B cell (primary cell): Measurements from ENCODE around the gene GOLGB1. TPM values are rescaled to one million over a fixed set of nuclear protein-coding genes. Genes with fewer than 3 reads are reported as not detected.

Experiments used
- ATAC-seq: fragments of 200-7000 bp; cut with Tn5 transposase; one replicate; pipeline ENCODE4 v1.10.0; 2021; ENCODE audit warnings: low read depth, mild to moderate bottlenecking, moderate number of reproducible peaks, moderate library complexity
- CTCF ChIA-PET: fragments of 350-600 bp; sonication (Branson Sonifier 250); formaldehyde crosslinking; loops from one replicate; lab custom pipeline; 2021; ENCODE audit warnings: antibody characterized with exemption, inconsistent platforms; lab: Charles Lee
- POLR2A ChIA-PET: fragments of 350-600 bp; sonication (Branson Sonifier 250); formaldehyde crosslinking; loops from one replicate; lab custom pipeline; 2021; ENCODE audit warnings: antibody characterized with exemption; lab: Charles Lee
- DNase-seq: peaks from one replicate; pipeline ENCODE4 v3.0.0; 2013
- H2AFZ ChIP-seq: 2 replicates; pipeline ENCODE4 v1.6.1; 2012; ENCODE audit warnings: mild to moderate bottlenecking, low read depth, low read length; ENCODE audit not compliant: insufficient read depth, poor library complexity, severe bottlenecking
- H3K27ac ChIP-seq, 2 donors: 1 replicate in 1 of 2; 2 replicates in 1 of 2; pipeline ENCODE4 v1.5.1; 2012 to 2013; ENCODE audit warnings: low read length in 2 of 2, mild to moderate bottlenecking in 2 of 2, moderate library complexity in 1 of 2
- H3K27me3 ChIP-seq, 4 experiments: fragments of 200-600 bp in 1 of 4; sonication (generic) in 1 of 4; replicated peaks in 1 of 4; 1 replicate in 2 of 4; 2 replicates in 2 of 4; pipeline versions ENCODE4 v1.6.1 to v1.7.0; 2013 to 2016; ENCODE audit warnings: low read length in 3 of 4, mild to moderate bottlenecking in 2 of 4, mixed read lengths in 1 of 4, moderate library complexity in 1 of 4; ENCODE audit not compliant: insufficient read depth in 4 of 4, control insufficient read depth in 3 of 4; ENCODE audit errors: control extremely low read depth in 1 of 4
- H3K36me3 ChIP-seq, 2 experiments: replicated peaks in 1 of 2; 1 replicate in 1 of 2; 2 replicates in 1 of 2; pipeline versions ENCODE4 v1.6.1 to v1.7.1; 2013; ENCODE audit warnings: low read length in 1 of 2; ENCODE audit not compliant: insufficient read depth in 2 of 2, control insufficient read depth in 1 of 2; ENCODE audit errors: control extremely low read depth in 1 of 2, extremely low read depth in 1 of 2
- H3K4me1 ChIP-seq, 2 donors: fragments of 200-600 bp in 1 of 2; sonication (generic) in 1 of 2; 1 replicate in 1 of 2; 2 replicates in 1 of 2; pipeline versions ENCODE4 v1.5.1 to v1.6.1; 2013 to 2017; ENCODE audit warnings: low read length in 2 of 2; ENCODE audit not compliant: control insufficient read depth in 2 of 2, insufficient read depth in 2 of 2
- H3K4me2 ChIP-seq: replicated peaks from 2 replicates; pipeline ENCODE3; 2012; ENCODE audit warnings: mild to moderate bottlenecking, low read depth, low read length; ENCODE audit not compliant: poor library complexity, severe bottlenecking
- H3K4me3 ChIP-seq, 5 experiments: fragments of 200-600 bp in 1 of 5; sonication (generic) in 1 of 5; 1 replicate in 3 of 5; 2 replicates in 2 of 5; pipeline versions ENCODE4 v1.5.1 to v1.7.0; 2011 to 2016; ENCODE audit warnings: low read length in 4 of 5, mild to moderate bottlenecking in 4 of 5, low read depth in 2 of 5, control low read depth in 1 of 5, moderate library complexity in 1 of 5; ENCODE audit not compliant: insufficient read depth in 1 of 5; ENCODE audit errors: control extremely low read depth in 1 of 5, extremely low read depth in 1 of 5
- H3K79me2 ChIP-seq: fragments of 200-600 bp; sonication (generic); one replicate; pipeline ENCODE4 v1.6.0; 2016; ENCODE audit warnings: low read length; ENCODE audit not compliant: control insufficient read depth, insufficient read depth
- H3K9ac ChIP-seq: fragments of 200-600 bp; sonication (generic); 2 replicates; pipeline ENCODE4 v1.6.1; 2017; ENCODE audit warnings: mild to moderate bottlenecking, low read length, moderate library complexity
- H3K9me3 ChIP-seq, 3 donors: one replicate each; pipeline versions ENCODE4 v1.6.1 to v1.7.1; 2013; ENCODE audit warnings: low read length in 2 of 3; ENCODE audit not compliant: control insufficient read depth in 2 of 3, insufficient read depth in 1 of 3; ENCODE audit errors: control extremely low read depth in 1 of 3
- H4K20me1 ChIP-seq: 2 replicates; pipeline ENCODE4 v1.6.0; 2012; ENCODE audit warnings: mild to moderate bottlenecking, low read length; ENCODE audit not compliant: insufficient read depth, control insufficient read depth, poor library complexity, severe bottlenecking
- H3K27ac Mint-ChIP-seq: one replicate; pipeline ENCODE4 v1.8.0; 2021; ENCODE audit warnings: mixed read lengths
- H3K27me3 Mint-ChIP-seq: one replicate; pipeline ENCODE4 v1.8.0; 2021; ENCODE audit warnings: mixed read lengths
- H3K4me1 Mint-ChIP-seq: one replicate; pipeline ENCODE4 v1.8.0; 2021; ENCODE audit warnings: mixed read lengths
- H3K4me3 Mint-ChIP-seq: one replicate; pipeline ENCODE4 v1.8.0; 2021; ENCODE audit warnings: mixed read lengths
- H3K9me3 Mint-ChIP-seq: one replicate; pipeline ENCODE4 v1.8.0; 2022; ENCODE audit warnings: mixed read lengths; ENCODE audit not compliant: insufficient read depth
- CTCF ChIP-seq: fragments of 200-600 bp; IDR thresholded peaks from one replicate; pipeline ENCODE4 v1.8.0; 2022; ENCODE audit warnings: antibody characterized with exemption, mild to moderate bottlenecking
- EZH2 ChIP-seq: IDR thresholded peaks from 2 replicates; pipeline ENCODE4 v1.6.1; 2012; ENCODE audit warnings: borderline replicate concordance, low read depth, mild to moderate bottlenecking, moderate library complexity, low read length; ENCODE audit not compliant: insufficient read depth, poor library complexity, severe bottlenecking
- WGBS: methylation state at CpG from one replicate; pipeline ENCODE4 v1.1.5; 2013; ENCODE audit warnings: missing lambda C conversion rate; ENCODE audit not compliant: insufficient coverage; 5-methylcytosine and 5-hydroxymethylcytosine counted together
- intact Hi-C: fragments of 100-400 bp; cut with micrococcal nuclease; formaldehyde crosslinking; loops from one replicate; pipeline ENCODE4 v1.10.0; 2022
- polyA plus RNA-seq: library from polyadenylated mRNA; depleted of rRNA; stranded (reverse); fragments of >200 nt; gene quantifications from 2 replicates; pipeline ENCODE4 v1.2.3, GENCODE V29; 2012
- total RNA-seq, 2 donors: library from RNA; stranded (reverse); fragments of 120-200 nt in 1 of 2; gene quantifications; 1 replicate in 1 of 2; 2 replicates in 1 of 2; pipeline versions ENCODE4 v1.2.3 to v1.2.4, GENCODE V29; 2013 to 2022

GOLGB1 gene
- total and polyA plus RNA-seq, 2 donors (not counting 1 experiment from before 2014, with no cell fraction given) = 6.2 to 58.7 TPM

GRCh38 chr3:121641127-121641526 lies 108.4 kb downstream of the GOLGB1 start:
- intact Hi-C loops = no loop called here
- no peak for TF ChIP-seq EZH2
- TF ChIP-seq CTCF = no peak
- H3K27ac Mint-ChIP-seq = no peak overlapping the region
- H3K9me3 ChIP-seq = no peaks in the 10 kb centered on the region
- WGBS = no CpG with 5 or more reads among the region's 2 CpGs
- H3K79me2 ChIP-seq = no peaks in the 10 kb centered on the region
- no peak overlapping the region for H3K4me2 ChIP-seq
- CTCF ChIA-PET = no interaction called here
- no peaks in the 10 kb centered on the region for H3K4me1 Mint-ChIP-seq
- POLR2A ChIA-PET = no interaction called here
- no peak overlapping the region for H2AFZ ChIP-seq
- DNase-seq (no peak), ATAC-seq (no peak)
- no peak overlapping the region for H3K9ac ChIP-seq
- no peaks in the 10 kb centered on the region for H3K27me3 Mint-ChIP-seq
- H3K27me3 ChIP-seq = no peaks in the 10 kb centered on the region
- no peak overlapping the region for H3K4me3 ChIP-seq
- peaks cover 13% of the 10 kb centered on the region for H4K20me1 ChIP-seq
- no peaks in the 10 kb centered on the region for H3K4me1 ChIP-seq
- H3K4me3 Mint-ChIP-seq = no peak overlapping the region
- peaks cover 15 to 85% of the 10 kb centered on the region in 2 experiments for H3K36me3 ChIP-seq
- no peaks in the 10 kb centered on the region for H3K9me3 Mint-ChIP-seq
- H3K27ac ChIP-seq = no peak overlapping the region

- intact Hi-C loops = no loop called here
- CTCF ChIA-PET = no interaction called here
- Histone ChIP-seq H3K27ac (no peak overlapping the region), H3K4me2 (no peak overlapping the region), H3K4me1 (no peaks in the 10 kb centered on the region), H3K79me2 (no peaks in the 10 kb centered on the region), H3K27me3 (no peaks in the 10 kb centered on the region), H4K20me1 (peaks cover 4% of the 10 kb centered on the region), H3K9me3 (no peaks in the 10 kb centered on the region), H3K9ac (no peak overlapping the region), H3K36me3 (peaks cover 10 to 87% of the 10 kb centered on the region in 2 experiments), H3K4me3 (no peak overlapping the region), H2AFZ (no peak overlapping the region)
- ATAC-seq = no peak
- DNase-seq = no peak
- Mint-ChIP-seq H3K27me3 (no peaks in the 10 kb centered on the region), H3K27ac (no peak overlapping the region), H3K4me1 (no peaks in the 10 kb centered on the region), H3K9me3 (no peaks in the 10 kb centered on the region), H3K4me3 (no peak overlapping the region)
- TF ChIP-seq EZH2 = no peak
- no peak for TF ChIP-seq CTCF
- WGBS = 80% methylated on average over 1 of the region's 1 CpG
- POLR2A ChIA-PET = no interaction called here
Observed at GRCh38 chr3:121637922-121638321, 111.6 kb downstream of the GOLGB1 start.
